ENCODE results near the gene SLC25A38. TPM values are rescaled to one million over a fixed set of nuclear protein-coding genes. Genes with fewer than 3 reads are reported as not detected.
"Not testable (repeated sequence)": the region's sequence is repeated elsewhere in the genome, so short reads cannot be mapped to it uniquely, and the experiment has no call there.

The SLC25A38 gene
- total and polyA plus RNA-seq, 4 experiments from 2014 or later = 44.5 to 55.5 (median 49.8) TPM

- Histone ChIP-seq H3K27me3 (ENCODE audit: insufficient read depth, low read length) (no peaks in the 10 kb centered on the region), H3K4me1 (ENCODE audit: insufficient read depth, low read length) (peaks cover 43% of the 10 kb centered on the region), H3K36me3 (ENCODE audit: insufficient read depth, low read length) (peaks cover 60% of the 10 kb centered on the region), H3K4me3 (ENCODE audit: low read length in 2 of 2) (no peak overlapping the region), H3K27ac (ENCODE audit: low read depth, low read length) (no peak overlapping the region), H3K9me3 (ENCODE audit: control insufficient read depth in 1 of 2, low read length in 2 of 2) (no peaks in the 10 kb centered on the region)
- DNase-seq = no peak
- intact Hi-C loops (cut with micrococcal nuclease) = no loop called here
- H3K27ac Mint-ChIP-seq = peak overlapping the region in 3 of 7 donors; percentile 68 to 81 (median 75)
- ChIA-PET CTCF (ENCODE audit: partially characterized antibody) (no interaction called here), POLR2A (ENCODE audit: partially characterized antibody) (no interaction called here)
- peaks cover 34 to 64% (median 48%) of the 10 kb centered on the region in 4 donors for H3K4me1 Mint-ChIP-seq
- no peaks in the 10 kb centered on the region for H3K27me3 Mint-ChIP-seq
- H3K36me3 Mint-ChIP-seq = peaks cover 56 to 81% of the 10 kb centered on the region in 2 donors
- H3K4me3 Mint-ChIP-seq = peak overlapping the region in 1 of 8 donors; percentile 6
- peaks cover 0 to under 1% (median 0%) of the 10 kb centered on the region in 8 donors for H3K9me3 Mint-ChIP-seq
Measured at GRCh38 chr3:39410893-39411292, 27.7 kb downstream of the SLC25A38 start.

GRCh38 chr3:39412668-39413260, 29.6 kb downstream of the SLC25A38 start:
- ChIA-PET POLR2A (ENCODE audit: partially characterized antibody) (no interaction called here), CTCF (ENCODE audit: partially characterized antibody) (interaction anchor here (1.1 kb wide), 2 partner anchors 9 to 35 kb away, joined by 3 read pairs; no protein-coding TSS in a partner anchor)
- Histone ChIP-seq H3K36me3 (ENCODE audit: insufficient read depth, low read length) (peaks cover 59% of the 10 kb centered on the region), H3K4me1 (ENCODE audit: insufficient read depth, low read length) (peaks cover 34% of the 10 kb centered on the region), H3K27me3 (ENCODE audit: insufficient read depth, low read length) (no peaks in the 10 kb centered on the region), H3K4me3 (ENCODE audit: low read length in 2 of 2) (no peak overlapping the region), H3K9me3 (ENCODE audit: control insufficient read depth in 1 of 2, low read length in 2 of 2) (no peaks in the 10 kb centered on the region), H3K27ac (ENCODE audit: low read depth, low read length) (no peak overlapping the region)
- Mint-ChIP-seq H3K9me3 (peaks cover 0 to 2% (median 0%) of the 10 kb centered on the region in 8 donors), H3K27me3 (no peaks in the 10 kb centered on the region), H3K36me3 (peaks cover 54 to 70% of the 10 kb centered on the region in 2 donors), H3K27ac (peak overlapping the region in 1 of 7 donors; percentile 81), H3K4me3 (no peak overlapping the region), H3K4me1 (peaks cover 25 to 49% (median 37%) of the 10 kb centered on the region in 4 donors)
- intact Hi-C loops (cut with micrococcal nuclease) = no loop called here
- no peak for DNase-seq

GRCh38 chr3:39413691-39414420, 30.7 kb downstream of the SLC25A38 start:
- H3K4me3 ChIP-seq (ENCODE audit: low read length in 2 of 2) = no peak overlapping the region
- H3K27ac Mint-ChIP-seq = peak overlapping the region in 5 of 7 donors; percentile 52 to 81 (median 70)
- H3K36me3 ChIP-seq (ENCODE audit: insufficient read depth, low read length) = peaks cover 56% of the 10 kb centered on the region
- intact Hi-C loops (cut with micrococcal nuclease) = no loop called here
- ChIA-PET POLR2A (ENCODE audit: partially characterized antibody) (no interaction called here), CTCF (ENCODE audit: partially characterized antibody) (interaction anchor here (1.1 to 3.6 kb wide), 2 partner anchors 11 to 12 kb away, joined by 3 to 23 read pairs; no protein-coding TSS in a partner anchor)
- no peaks in the 10 kb centered on the region for H3K27me3 Mint-ChIP-seq
- H3K27me3 ChIP-seq (ENCODE audit: insufficient read depth, low read length) = no peaks in the 10 kb centered on the region
- peaks cover 24% of the 10 kb centered on the region for H3K4me1 ChIP-seq (ENCODE audit: insufficient read depth, low read length)
- H3K9me3 ChIP-seq (ENCODE audit: control insufficient read depth in 1 of 2, low read length in 2 of 2) = no peaks in the 10 kb centered on the region
- peaks cover 0 to 2% (median 0%) of the 10 kb centered on the region in 8 donors for H3K9me3 Mint-ChIP-seq
- DNase-seq = no peak
- peak overlapping the region in 1 of 8 donors; percentile 4 for H3K4me3 Mint-ChIP-seq
- H3K27ac ChIP-seq (ENCODE audit: low read depth, low read length) = no peak overlapping the region
- peaks cover 47 to 59% of the 10 kb centered on the region in 2 donors for H3K36me3 Mint-ChIP-seq
- H3K4me1 Mint-ChIP-seq = peaks cover 19 to 42% (median 29%) of the 10 kb centered on the region in 4 donors

- Histone ChIP-seq H3K4me1 (ENCODE audit: insufficient read depth, low read length) (peaks cover 17% of the 10 kb centered on the region), H3K36me3 (ENCODE audit: insufficient read depth, low read length) (peaks cover 50% of the 10 kb centered on the region), H3K9me3 (ENCODE audit: control insufficient read depth in 1 of 2, low read length in 2 of 2) (no peaks in the 10 kb centered on the region), H3K4me3 (ENCODE audit: low read length in 2 of 2) (no peak overlapping the region), H3K27me3 (ENCODE audit: insufficient read depth, low read length) (no peaks in the 10 kb centered on the region), H3K27ac (ENCODE audit: low read depth, low read length) (no peak overlapping the region)
- intact Hi-C loops (cut with micrococcal nuclease) = no loop called here
- peak overlapping the region in 1 of 8 donors; percentile 44 for H3K4me3 Mint-ChIP-seq
- no peak for DNase-seq
- H3K9me3 Mint-ChIP-seq = peaks cover 0 to 2% (median 0%) of the 10 kb centered on the region in 8 donors
- peaks cover 16 to 37% (median 25%) of the 10 kb centered on the region in 4 donors for H3K4me1 Mint-ChIP-seq
- no peaks in the 10 kb centered on the region for H3K27me3 Mint-ChIP-seq
- peaks cover 43 to 54% of the 10 kb centered on the region in 2 donors for H3K36me3 Mint-ChIP-seq
- CTCF ChIA-PET (ENCODE audit: partially characterized antibody) = interaction anchor here (1.3 to 3.9 kb wide), 4 partner anchors 7 to 33 kb away, joined by 4 to 31 read pairs (median 20); partner anchors contain the start of gene RPSA
- H3K27ac Mint-ChIP-seq = peak overlapping the region; percentile 53 to 81 (median 70)
- POLR2A ChIA-PET (ENCODE audit: partially characterized antibody) = no interaction called here
Measured at GRCh38 chr3:39414421-39414907, 31.3 kb downstream of the SLC25A38 start.

GRCh38 chr3:39415302-39415701, 32.1 kb downstream of the SLC25A38 start:
- CTCF ChIA-PET (ENCODE audit: partially characterized antibody) = interaction anchor here (1.3 to 3.9 kb wide), 4 partner anchors 8 to 32 kb away, joined by 4 to 31 read pairs (median 20); partner anchors contain the start of gene RPSA
- H3K27me3 ChIP-seq (ENCODE audit: insufficient read depth, low read length); H3K27ac ChIP-seq (ENCODE audit: low read depth, low read length); intact Hi-C loops (cut with micrococcal nuclease); H3K4me3 ChIP-seq (ENCODE audit: low read length in 2 of 2); DNase-seq; H3K27me3 Mint-ChIP-seq; H3K4me3 Mint-ChIP-seq; H3K4me1 ChIP-seq (ENCODE audit: insufficient read depth, low read length); H3K9me3 Mint-ChIP-seq; H3K9me3 ChIP-seq (ENCODE audit: control insufficient read depth in 1 of 2, low read length in 2 of 2): not testable (repeated sequence)
- peaks cover 11 to 30% (median 18%) of the 10 kb centered on the region in 4 donors for H3K4me1 Mint-ChIP-seq
- peaks cover 38 to 47% of the 10 kb centered on the region in 2 donors for H3K36me3 Mint-ChIP-seq
- peaks cover 42% of the 10 kb centered on the region for H3K36me3 ChIP-seq (ENCODE audit: insufficient read depth, low read length)
- POLR2A ChIA-PET (ENCODE audit: partially characterized antibody) = interaction anchor here (1.2 to 3.2 kb wide), 2 partner anchors 8 to 13 kb away, joined by 3 to 26 read pairs; partner anchors contain the start of gene RPSA
- H3K27ac Mint-ChIP-seq = peak overlapping the region in 2 of 7 donors; percentile 24 to 56

- H3K27me3 Mint-ChIP-seq = no peaks in the 10 kb centered on the region
- no peak for DNase-seq
- peak overlapping the region in 1 of 8 donors; percentile 52 for H3K4me3 Mint-ChIP-seq
- peaks cover 0 to 2% (median 0%) of the 10 kb centered on the region in 8 donors for H3K9me3 Mint-ChIP-seq
- ChIA-PET POLR2A (ENCODE audit: partially characterized antibody) (interaction anchor here (1.2 to 3.2 kb wide), 2 partner anchors 8 to 13 kb away, joined by 3 to 26 read pairs; partner anchors contain the start of gene RPSA), CTCF (ENCODE audit: partially characterized antibody) (interaction anchor here (0.6 to 3.9 kb wide), 7 partner anchors 9 to 1014 kb away, joined by 3 to 31 read pairs (median 6); partner anchors contain the start of gene RPSA)
- Histone ChIP-seq H3K27me3 (ENCODE audit: insufficient read depth, low read length) (no peaks in the 10 kb centered on the region), H3K27ac (ENCODE audit: low read depth, low read length) (no peak overlapping the region), H3K4me1 (ENCODE audit: insufficient read depth, low read length) (peaks cover 3% of the 10 kb centered on the region), H3K4me3 (ENCODE audit: low read length in 2 of 2) (no peak overlapping the region), H3K36me3 (ENCODE audit: insufficient read depth, low read length) (peaks cover 35% of the 10 kb centered on the region), H3K9me3 (ENCODE audit: control insufficient read depth in 1 of 2, low read length in 2 of 2) (no peaks in the 10 kb centered on the region)
- H3K36me3 Mint-ChIP-seq = peaks cover 35 to 40% of the 10 kb centered on the region in 2 donors
- peaks cover 7 to 23% (median 14%) of the 10 kb centered on the region in 4 donors for H3K4me1 Mint-ChIP-seq
- peak overlapping the region in 4 of 7 donors; percentile 17 to 82 (median 62) for H3K27ac Mint-ChIP-seq
- intact Hi-C loops (cut with micrococcal nuclease) = no loop called here
Measured at GRCh38 chr3:39415983-39416382, 32.8 kb downstream of the SLC25A38 start.
